Upper lobe of left lung (tissue), 6 donors: ENCODE data around the gene DYNC1LI1. TPM values are rescaled to one million over a fixed set of nuclear protein-coding genes. Genes with fewer than 3 reads are reported as not detected.

Experiments
- ATAC-seq, 2 donors: fragments of 200-7000 bp; cut with Tn5 transposase; one replicate each; pipeline ENCODE4 v1.9.1; 2022; ENCODE audit warnings: mild to moderate bottlenecking in 2 of 2, moderate library complexity in 2 of 2; ENCODE audit not compliant: low FRiP score in 2 of 2
- DNase-seq, 2 donors: peaks; one replicate each; pipeline ENCODE4 v3.0.0-alpha.2; 2019 to 2020
- H3K27ac ChIP-seq, 4 donors: fragments of 200-600 bp; sonication (generic); one replicate each; pipeline ENCODE4 v1.5.1; 2016 to 2019
- H3K27me3 ChIP-seq, 4 donors: fragments of 200-600 bp; sonication (generic); one replicate each; pipeline ENCODE4 v1.5.1; 2017 to 2019
- H3K36me3 ChIP-seq, 4 donors: fragments of 200-600 bp; sonication (generic); one replicate each; pipeline ENCODE4 v1.5.1; 2016 to 2019
- H3K4me1 ChIP-seq, 4 donors: fragments of 200-600 bp; sonication (generic); one replicate each; pipeline ENCODE4 v1.5.1; 2018 to 2019
- H3K4me3 ChIP-seq, 4 donors: fragments of 200-600 bp; sonication (generic); one replicate each; pipeline ENCODE4 v1.5.1; 2017 to 2019; ENCODE audit warnings: mild to moderate bottlenecking in 2 of 4, moderate library complexity in 1 of 4
- H3K9me3 ChIP-seq, 4 donors: fragments of 200-600 bp; sonication (generic); one replicate each; pipeline ENCODE4 v1.5.1; 2018 to 2019
- EP300 ChIP-seq, 4 donors: sonication (generic); formaldehyde crosslinking; IDR thresholded peaks; one replicate each; pipeline ENCODE4 v1.5.1; 2017; ENCODE audit warnings: antibody characterized with exemption in 4 of 4, control low read depth in 2 of 4
- POLR2A ChIP-seq, 4 donors: fragments of 450-650 bp; IDR thresholded peaks; one replicate each; pipeline ENCODE4 v1.5.1; 2016 to 2017; ENCODE audit warnings: antibody characterized with exemption in 4 of 4, mild to moderate bottlenecking in 2 of 4
- POLR2AphosphoS5 ChIP-seq, 2 donors: sonication (generic); formaldehyde crosslinking; IDR thresholded peaks; one replicate each; pipeline ENCODE4 v1.5.1; 2017; ENCODE audit warnings: antibody characterized with exemption in 2 of 2
- WGBS, 2 donors: methylation state at CpG; one replicate each; pipeline ENCODE4 v1.1.5; 2017 to 2018; 5-methylcytosine and 5-hydroxymethylcytosine counted together
- total RNA-seq, 6 donors: library from RNA; depleted of rRNA in 4 of 6; stranded (reverse); fragments of >200 nt in 4 of 6; gene quantifications; one replicate each; pipeline versions ENCODE4 v1.1.0 to v1.2.1, GENCODE V29; 2016 to 2021
- TF ChIP-seq, protein P1 (sequence below), 6 experiments: fragments of 450-650 bp in 4 of 6; fragments of 200-600 bp in 2 of 6; sonication (generic) in 2 of 6; IDR thresholded peaks; one replicate each; pipeline ENCODE4 v1.5.1; 2016 to 2019; ENCODE audit warnings: antibody characterized with exemption in 6 of 6
- donor health status: DM: no; HTN: no; CAD: no; lungs with moderate emphysema.
- donor health status: DM: no; HTN: yes; CAD: no; lungs with severe emphysema.

The DYNC1LI1 gene
- total RNA-seq, 6 donors from 2014 or later, result 16.8 to 42.0 (median 33.8) TPM

DNA sequence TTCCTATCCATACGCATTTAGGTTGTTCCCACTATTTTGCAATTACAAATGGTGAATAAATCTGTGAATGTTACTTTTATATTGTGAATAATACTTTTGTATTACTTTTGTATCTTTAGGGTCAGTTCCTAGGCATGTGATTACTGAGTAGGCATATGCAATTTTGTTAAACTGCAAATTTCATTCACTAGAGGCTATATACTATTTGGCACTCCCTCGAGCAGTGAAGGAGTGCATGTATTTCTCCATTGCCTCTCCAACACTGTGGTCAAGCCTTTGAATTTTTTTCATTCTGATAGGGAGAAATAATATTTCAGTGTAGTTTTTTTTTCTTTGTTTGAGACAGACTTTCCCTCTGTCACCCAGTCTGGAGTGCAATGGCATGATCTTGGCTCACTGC is 59.7 kb downstream of the DYNC1LI1 start:
- TF ChIP-seq EP300 (IDR thresholded peaks at IDR 0.05) (no peak), POLR2A (IDR thresholded peaks at IDR 0.05) (no peak), POLR2AphosphoS5 (IDR thresholded peaks at IDR 0.05) (no peak)
- TF ChIP-seq, protein P1, sequence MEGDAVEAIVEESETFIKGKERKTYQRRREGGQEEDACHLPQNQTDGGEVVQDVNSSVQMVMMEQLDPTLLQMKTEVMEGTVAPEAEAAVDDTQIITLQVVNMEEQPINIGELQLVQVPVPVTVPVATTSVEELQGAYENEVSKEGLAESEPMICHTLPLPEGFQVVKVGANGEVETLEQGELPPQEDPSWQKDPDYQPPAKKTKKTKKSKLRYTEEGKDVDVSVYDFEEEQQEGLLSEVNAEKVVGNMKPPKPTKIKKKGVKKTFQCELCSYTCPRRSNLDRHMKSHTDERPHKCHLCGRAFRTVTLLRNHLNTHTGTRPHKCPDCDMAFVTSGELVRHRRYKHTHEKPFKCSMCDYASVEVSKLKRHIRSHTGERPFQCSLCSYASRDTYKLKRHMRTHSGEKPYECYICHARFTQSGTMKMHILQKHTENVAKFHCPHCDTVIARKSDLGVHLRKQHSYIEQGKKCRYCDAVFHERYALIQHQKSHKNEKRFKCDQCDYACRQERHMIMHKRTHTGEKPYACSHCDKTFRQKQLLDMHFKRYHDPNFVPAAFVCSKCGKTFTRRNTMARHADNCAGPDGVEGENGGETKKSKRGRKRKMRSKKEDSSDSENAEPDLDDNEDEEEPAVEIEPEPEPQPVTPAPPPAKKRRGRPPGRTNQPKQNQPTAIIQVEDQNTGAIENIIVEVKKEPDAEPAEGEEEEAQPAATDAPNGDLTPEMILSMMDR (IDR thresholded peaks at IDR 0.05), result no peak
- Histone ChIP-seq H3K27me3 (no peaks in the 10 kb centered on the region), H3K4me3 (no peak overlapping the region), H3K4me1 (no peaks in the 10 kb centered on the region), H3K9me3 (no peaks in the 10 kb centered on the region), H3K36me3 (no peaks in the 10 kb centered on the region), H3K27ac (no peak overlapping the region)
- DNase-seq, result no peak
- 78 to 85% methylated on average over 2 of the region's 2 CpGs for WGBS, 2 donors
- ATAC-seq, result no peak

DNA sequence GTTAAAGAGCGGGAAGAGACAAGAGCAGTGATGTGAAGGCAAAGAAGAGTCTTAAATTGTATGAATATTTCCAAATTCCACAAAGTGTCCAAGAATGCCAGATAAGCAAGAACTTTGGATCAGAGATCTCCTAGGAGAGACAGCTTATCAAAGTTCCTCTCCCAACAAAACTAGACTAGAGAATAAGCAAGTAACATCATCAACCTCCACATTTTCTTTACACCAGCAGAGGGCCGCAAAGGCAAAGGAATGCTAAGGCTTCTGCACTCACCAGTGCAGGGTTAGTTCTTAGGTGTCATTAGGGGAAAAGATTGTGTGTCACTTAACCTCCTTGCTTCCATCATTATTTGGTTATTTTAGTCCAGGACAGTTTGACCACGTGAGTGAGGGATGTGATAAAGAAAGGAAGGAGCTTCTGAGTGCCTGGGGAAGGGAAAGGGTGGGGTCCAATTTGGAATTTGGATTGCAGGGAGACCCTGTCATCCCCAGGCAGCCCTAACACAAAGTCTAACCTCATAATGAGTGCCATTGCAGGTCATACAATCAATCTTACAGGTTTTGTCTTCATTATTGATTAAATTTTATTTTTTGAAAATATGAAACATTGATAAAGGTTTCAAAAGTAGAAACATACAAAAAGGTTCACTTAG is 60.5 kb downstream of the DYNC1LI1 start:
- Histone ChIP-seq H3K9me3 (no peaks in the 10 kb centered on the region), H3K27me3 (no peaks in the 10 kb centered on the region), H3K4me3 (no peak overlapping the region), H3K36me3 (no peaks in the 10 kb centered on the region), H3K4me1 (no peaks in the 10 kb centered on the region), H3K27ac (no peak overlapping the region)
- TF ChIP-seq POLR2A (IDR thresholded peaks at IDR 0.05) (no peak), POLR2AphosphoS5 (IDR thresholded peaks at IDR 0.05) (no peak), EP300 (IDR thresholded peaks at IDR 0.05) (no peak)
- TF ChIP-seq, protein P1 (IDR thresholded peaks at IDR 0.05), result peak; percentile 52 to 83 (median 71)
- ATAC-seq (peak; percentile 85 to 93), DNase-seq (peak in 1 of 2 donors; percentile 70)
- WGBS, 2 donors, result 33 to 34% methylated on average over 3 of the region's 3 CpGs

DNA sequence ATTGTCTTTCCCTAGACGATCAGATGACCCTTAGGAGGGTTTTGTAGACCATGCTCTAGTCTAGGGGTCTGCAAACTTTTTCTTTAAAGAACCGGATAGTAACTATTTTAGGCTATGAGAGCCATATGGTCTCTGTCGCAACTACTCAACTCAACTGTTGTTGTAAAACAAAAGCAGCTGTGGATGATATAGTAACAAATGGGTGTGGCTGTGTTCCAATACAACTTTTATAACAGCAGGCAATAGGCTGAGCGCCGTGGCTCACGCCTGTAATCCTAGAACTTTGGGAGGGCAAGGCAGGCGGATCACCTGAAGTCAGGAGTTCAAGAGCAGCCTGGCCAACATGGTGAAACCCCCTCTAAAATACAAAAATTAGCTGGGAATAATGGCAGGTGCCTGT is 61.9 kb downstream of the DYNC1LI1 start:
- TF ChIP-seq, protein P1 (IDR thresholded peaks at IDR 0.05), result no peak
- TF ChIP-seq EP300 (IDR thresholded peaks at IDR 0.05) (no peak), POLR2AphosphoS5 (IDR thresholded peaks at IDR 0.05) (no peak), POLR2A (IDR thresholded peaks at IDR 0.05) (no peak)
- Histone ChIP-seq H3K27me3 (no peaks in the 10 kb centered on the region), H3K27ac (no peak overlapping the region), H3K36me3 (no peaks in the 10 kb centered on the region), H3K9me3 (no peaks in the 10 kb centered on the region), H3K4me1 (no peaks in the 10 kb centered on the region), H3K4me3 (no peak overlapping the region)
- ATAC-seq, result no peak
- 65 to 68% methylated on average over 7 of the region's 7 CpGs for WGBS, 2 donors
- DNase-seq, result no peak

DNA sequence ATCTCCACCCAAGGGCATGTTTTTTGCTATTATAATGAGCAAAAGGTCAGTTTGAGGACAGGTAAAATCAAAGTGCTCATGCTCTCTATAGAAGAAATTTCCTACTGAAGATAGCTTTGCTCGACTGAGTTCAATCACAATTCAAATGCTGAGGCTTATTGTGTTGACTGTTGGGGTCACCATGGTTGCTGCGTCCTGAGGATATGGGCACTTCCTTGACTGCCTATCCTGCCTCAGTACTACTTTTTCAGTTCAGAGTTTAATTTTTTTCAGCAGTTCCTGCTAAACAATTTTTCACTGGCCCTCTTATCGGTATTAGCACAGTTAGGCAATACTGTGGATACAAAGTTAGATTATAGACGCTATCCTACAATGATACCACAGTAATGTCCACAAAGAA is 64.2 kb downstream of the DYNC1LI1 start:
- H3K27ac ChIP-seq, result no peak overlapping the region
- DNase-seq (no peak), ATAC-seq (no peak)
- 64 to 81% methylated on average over 4 of the region's 4 CpGs for WGBS, 2 donors
- H3K36me3 ChIP-seq, result no peaks in the 10 kb centered on the region
- peaks cover 4 to 9% (median 7%) of the 10 kb centered on the region in 4 donors for H3K4me1 ChIP-seq
- no peaks in the 10 kb centered on the region for H3K27me3 ChIP-seq
- no peak overlapping the region for H3K4me3 ChIP-seq
- no peaks in the 10 kb centered on the region for H3K9me3 ChIP-seq
- TF ChIP-seq POLR2A (IDR thresholded peaks at IDR 0.05) (no peak), EP300 (IDR thresholded peaks at IDR 0.05) (no peak), POLR2AphosphoS5 (IDR thresholded peaks at IDR 0.05) (no peak)
- TF ChIP-seq, protein P1 (IDR thresholded peaks at IDR 0.05), result no peak

DNA sequence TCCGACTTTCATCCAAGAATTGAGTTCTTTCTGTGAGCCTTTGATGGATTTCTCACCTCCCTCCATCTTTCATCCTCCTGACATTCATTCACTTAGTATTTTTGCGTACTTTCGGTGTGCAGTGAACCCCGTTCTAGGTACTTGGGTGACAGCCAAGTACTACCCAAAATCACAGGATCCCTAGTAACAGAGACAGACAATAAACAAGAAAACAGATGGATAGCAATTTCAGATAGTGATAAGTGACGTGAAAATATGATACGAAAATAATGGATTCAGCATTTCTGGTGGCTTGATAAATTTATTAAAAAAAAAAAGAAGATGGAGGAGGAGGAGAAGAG is 67.7 kb downstream of the DYNC1LI1 start:
- H3K4me1 ChIP-seq, result peaks cover 6 to 23% (median 14%) of the 10 kb centered on the region in 4 donors
- WGBS, 2 donors, result 1 to 4% methylated on average over 6 of the region's 6 CpGs
- no peak for TF ChIP-seq EP300 (IDR thresholded peaks at IDR 0.05)
- TF ChIP-seq POLR2AphosphoS5 (IDR thresholded peaks at IDR 0.05), result no peak
- TF ChIP-seq, protein P1 (IDR thresholded peaks at IDR 0.05), result no peak
- TF ChIP-seq POLR2A (IDR thresholded peaks at IDR 0.05), result no peak
- H3K36me3 ChIP-seq, result no peaks in the 10 kb centered on the region
- no peaks in the 10 kb centered on the region for H3K27me3 ChIP-seq
- H3K27ac ChIP-seq, result peak overlapping the region; percentile 95 to 99 (median 99)
- H3K9me3 ChIP-seq, result no peaks in the 10 kb centered on the region
- ATAC-seq (no peak), DNase-seq (no peak)
- H3K4me3 ChIP-seq, result peak overlapping the region; percentile 74 to 96 (median 82)
